ENCODE data around the gene SLC39A10.

SLC39A10 gene

DNA sequence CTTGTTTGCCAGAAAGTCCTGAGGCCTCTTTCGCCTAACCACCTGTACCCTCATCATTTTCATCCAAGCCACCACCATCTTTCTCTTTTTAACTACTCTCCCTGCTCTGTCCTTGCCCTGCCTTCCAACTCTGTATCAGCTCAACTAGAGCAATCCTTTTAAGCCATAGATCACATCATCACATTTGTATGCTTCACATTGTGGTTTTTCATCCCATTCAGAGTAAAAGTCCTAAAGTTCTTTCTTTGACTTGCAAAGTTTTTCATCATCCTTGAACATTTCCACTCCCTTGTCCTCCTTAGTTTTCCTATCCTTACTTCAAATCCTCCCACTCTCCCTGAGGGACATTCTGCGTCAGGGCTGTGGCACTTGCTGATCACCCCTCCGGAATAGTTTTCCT, 73.9 kb downstream of the SLC39A10 start:
- DNase-seq = no peak

DNA sequence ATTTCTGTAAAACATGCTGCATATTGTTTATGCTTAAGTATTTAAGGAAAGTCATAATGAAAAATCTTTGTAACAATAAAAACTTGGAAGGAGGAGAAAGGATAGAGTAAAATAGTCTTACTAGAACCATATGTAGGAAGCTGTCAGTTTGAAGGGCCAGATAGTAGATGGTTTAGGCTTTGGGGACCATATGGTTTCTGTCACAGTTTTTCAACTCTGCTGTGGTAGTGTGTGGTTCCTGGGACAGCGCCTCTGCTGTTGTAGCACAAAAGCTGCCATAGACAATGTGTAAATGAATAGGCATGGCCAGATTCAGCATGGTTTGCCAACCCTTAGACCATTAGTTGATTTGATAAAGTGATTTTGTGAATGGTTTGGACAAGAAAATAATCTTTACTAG, 75.5 kb downstream of the SLC39A10 start:
- no peak for DNase-seq

DNA sequence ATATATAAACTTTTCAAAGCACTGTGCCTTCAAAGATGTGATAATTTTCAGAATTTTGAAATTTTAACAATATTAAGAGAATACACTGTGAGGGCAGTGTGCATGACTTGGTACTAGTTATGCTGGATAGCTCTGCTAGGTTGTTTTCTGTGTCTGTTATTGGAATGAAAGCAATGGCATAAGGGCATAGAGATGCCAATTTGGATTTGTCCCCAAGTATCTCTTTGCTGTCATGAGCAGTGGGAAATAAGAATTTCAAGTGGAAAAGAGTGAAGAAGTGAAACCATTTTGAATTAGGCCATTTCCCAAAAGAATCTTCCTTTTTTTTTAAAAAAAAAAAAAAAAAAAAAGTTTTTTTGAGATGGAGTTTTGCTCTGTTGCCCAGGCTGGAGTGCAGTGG, 76.8 kb downstream of the SLC39A10 start:
- no peak for DNase-seq

DNA sequence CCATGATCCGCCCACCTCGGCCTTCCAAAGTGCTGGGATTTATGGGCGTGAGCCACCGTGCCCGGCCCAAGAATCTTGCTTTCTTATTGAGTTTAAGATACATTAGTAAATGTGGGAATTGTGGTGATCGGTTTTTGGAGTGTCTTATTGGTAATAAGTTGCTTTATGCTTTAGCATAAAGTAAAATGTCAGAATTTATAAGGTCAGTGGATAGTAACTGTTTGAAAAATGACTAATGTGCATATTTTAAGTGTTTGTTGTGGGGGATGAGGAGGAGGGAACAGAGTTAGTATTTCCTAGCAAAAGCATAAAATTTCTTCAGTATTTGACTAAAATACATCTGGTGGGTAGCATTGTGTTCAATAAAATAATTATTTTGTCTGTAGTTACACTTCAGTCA, 77.4 kb downstream of the SLC39A10 start:
- no peak for DNase-seq

DNA sequence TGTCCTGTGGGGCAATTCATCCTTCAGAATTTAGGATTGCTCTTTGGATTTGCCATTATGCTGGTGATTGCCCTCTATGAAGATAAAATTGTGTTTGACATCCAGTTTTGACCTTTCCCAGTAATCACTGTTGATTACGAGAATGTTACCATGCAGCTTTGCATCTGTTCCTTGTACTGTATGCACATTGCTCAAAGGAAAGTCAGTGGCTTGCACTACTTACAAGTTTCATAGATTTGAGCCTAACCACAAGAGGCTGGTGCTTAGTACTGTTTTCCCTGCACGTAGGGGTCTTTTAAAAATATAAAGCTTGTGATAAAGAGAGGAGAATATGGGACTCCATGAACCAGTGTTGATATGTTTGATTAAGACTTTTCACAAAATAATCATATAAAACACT, 77.9 kb downstream of the SLC39A10 start:
- no peak for DNase-seq

DNA sequence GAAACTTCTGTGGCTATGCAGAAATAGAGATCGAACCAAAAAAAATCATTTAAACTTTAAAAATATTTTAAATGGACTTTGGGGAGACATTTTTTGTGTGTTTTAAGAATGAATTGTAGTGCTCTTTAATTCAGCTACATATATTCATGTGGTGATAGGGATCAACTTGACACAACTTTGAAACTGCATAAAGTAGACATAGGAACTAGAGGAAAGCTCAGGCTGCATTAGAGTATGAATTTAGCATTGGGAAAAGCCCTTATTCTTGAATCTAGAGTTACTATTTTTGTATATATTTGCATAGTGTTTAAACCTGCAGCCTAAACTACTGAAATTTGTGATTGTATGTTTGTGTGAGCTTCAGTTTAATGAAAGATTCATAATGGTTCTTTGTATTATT, 78.3 kb downstream of the SLC39A10 start:
- DNase-seq = no peak

DNA sequence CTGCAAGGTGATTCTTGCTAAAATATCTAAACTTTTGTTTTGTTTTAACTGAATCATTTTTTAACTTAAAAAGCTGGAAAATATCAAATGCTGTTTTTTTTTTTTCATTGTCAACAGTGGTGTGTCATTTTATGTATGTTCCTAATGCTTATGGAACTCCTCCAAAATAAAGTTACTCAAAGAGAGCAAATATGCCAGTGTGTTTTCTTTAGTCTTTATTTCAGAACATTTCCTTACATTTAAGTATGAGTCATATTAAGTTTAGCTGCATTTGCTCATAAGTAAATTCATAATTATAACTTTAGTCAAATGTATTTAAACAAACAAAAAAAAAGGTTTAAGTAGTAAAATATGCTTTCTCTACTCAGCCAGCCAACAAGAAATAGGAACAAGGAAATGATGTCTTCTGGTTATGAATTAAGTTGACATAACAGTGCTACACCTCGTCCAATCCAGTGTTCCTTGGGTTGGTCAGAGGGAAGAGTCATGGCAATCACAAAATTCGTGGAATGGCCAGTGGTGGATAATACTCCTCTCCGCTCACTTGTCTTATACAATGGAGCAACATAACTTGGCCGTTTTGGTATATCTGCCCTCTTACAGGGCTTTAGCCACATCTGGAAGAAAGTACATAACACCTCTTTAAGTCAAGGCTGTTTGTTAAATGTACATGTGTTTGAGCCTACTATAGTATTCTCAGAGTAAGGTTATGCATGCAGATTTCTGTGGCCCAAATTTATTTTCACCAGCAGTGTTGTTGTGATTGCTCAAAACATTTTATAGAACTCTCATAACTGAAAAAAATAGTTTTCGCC, 80.7 kb downstream of the SLC39A10 start:
- DNase-seq = no peak

DNA sequence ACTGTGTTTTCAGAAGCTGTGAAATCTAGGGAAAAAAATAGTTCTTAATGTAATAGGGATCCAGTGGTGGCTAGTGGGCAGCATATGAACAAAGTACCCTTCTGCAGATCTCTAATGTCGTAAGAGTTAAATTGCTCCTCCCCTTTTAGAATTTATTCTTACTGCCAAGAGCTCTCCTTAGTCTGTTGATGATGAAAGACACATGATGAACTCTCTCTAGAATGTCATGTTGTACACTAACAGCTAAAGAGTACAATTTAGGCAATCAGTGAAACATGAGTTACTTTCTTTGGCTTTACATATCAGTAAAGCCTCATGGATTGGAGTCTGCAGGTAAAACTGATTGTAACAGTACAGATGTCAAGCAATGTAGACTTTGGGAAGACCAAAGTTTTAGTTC, 84.2 kb downstream of the SLC39A10 start:
- no peak for DNase-seq

DNA sequence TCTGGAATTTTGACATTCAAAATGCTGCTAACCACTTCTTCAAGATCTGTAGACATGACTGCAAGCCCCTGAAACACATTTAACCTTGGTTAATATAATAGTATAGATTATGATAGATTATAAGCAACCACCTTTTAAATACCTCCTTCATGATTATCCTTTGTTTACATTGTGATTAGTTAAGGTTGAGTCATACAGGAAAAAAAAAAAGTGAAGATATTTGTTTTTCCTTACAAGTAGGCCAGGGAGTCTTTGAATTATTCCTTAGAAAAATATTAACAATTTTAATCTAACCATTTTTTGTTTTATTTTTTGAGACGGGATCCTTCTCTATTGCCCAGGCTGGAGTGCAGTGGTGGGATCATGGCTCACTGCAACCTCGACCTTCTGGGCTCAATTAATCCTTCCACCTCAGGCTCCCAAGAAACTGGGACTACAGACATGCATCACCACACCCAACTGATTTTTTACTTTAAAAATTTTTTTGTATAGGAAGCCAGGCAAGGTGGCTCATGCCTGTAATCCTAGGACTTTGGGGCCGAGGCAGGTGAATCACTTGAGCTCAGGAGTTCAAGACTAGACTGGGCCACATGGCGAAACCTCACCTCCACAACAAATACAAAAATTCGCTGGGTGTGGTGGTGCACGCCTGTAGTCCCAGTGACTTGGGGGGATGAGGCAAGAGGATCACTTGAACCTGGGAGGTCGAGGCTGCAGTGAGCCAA, 99.4 kb downstream of the SLC39A10 start:
- no peak for DNase-seq

DNA sequence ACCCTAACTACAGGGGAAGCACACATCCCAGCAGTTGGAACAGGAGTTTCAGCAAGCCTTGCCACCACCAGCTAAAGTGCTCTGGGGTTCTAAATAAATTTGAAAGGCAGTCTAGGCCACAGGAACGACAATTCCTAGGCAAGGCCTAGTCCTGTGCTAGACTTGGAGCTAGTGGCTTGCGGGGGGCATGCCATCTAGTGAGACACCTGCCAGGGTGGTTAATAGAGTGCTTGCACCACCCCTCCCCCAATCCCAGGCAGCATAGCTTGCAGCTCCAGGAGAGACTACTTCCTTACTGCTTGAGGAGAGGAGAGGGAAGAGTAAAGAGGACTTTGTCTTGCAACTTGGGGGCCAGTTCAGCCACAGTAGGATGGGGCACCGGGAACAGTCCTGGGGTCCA, 101.8 kb downstream of the SLC39A10 start:
- DNase-seq = no peak

DNA sequence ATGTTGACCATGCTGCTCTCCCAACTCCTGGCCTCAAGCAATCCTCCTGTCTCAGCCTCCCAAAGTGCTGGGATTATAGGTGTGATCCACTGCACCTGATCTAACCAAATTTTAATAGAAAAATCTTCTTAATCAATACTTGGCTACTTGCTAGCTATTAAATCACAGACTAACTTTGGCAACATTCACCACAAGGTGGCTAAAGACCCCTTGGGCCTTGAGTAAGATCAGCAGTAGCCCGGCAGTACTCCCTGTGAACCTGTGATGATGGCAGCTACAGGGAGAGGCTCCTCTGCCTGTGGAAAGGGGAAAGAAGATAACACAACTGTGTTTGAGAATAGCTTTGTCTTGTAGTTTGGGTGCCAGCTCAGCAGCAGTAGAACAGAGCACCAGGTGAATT, 102.9 kb downstream of the SLC39A10 start:
- DNase-seq = no peak

DNA sequence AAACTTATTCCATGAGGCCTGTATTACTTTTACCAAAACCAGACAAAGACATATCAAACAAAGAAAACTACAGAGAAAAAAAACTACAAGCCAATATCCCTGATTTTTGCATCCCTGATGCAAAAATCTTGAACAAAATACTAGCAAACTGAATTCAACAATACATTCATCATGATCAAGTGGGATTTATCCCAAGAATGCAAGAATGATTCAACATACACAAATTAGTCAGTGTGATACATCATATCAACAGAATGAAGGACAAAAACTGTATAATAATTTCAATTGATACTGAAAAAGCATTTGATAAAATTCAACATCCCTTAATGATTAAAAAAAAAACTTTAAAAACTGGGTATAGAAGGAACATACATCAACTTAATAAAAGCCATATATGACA, 106.8 kb downstream of the SLC39A10 start:
- no peak for DNase-seq

DNA sequence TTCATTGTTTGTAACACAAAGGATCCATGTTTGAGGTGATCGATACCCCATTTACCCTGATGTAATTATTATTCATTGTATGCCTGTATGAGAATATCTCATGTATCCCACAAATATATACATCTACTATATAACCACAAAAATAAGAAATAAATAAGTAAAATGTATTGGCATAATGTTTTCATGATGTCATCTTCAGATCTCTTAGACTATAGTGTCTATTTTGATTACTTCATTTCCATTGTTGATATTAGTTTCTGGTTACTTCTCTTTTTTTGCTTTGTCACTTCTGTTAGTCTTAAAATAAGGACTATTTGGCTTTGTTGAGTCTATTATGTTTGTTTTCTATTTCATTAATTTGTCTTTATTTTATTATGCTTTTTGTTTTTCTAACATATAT, 109.7 kb downstream of the SLC39A10 start:
- no peak for DNase-seq

DNA sequence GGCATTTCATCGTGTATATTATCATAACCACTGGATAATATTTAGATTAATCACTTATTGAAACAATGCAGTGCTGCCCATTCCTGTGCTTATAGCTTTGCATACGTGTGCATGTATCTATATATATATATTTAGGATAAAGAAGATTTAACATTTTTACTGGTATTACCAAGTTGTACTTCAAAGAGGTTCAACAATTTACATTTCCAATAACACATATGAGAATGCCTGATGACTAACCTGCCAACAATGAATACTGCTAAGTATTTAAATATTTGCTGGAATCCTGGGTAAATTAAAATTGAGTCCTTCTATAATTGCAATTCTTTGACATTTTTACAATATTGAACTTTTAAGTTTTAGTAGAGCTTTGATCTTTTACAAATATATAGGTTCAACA, 111.4 kb downstream of the SLC39A10 start:
- DNase-seq = no peak

DNA sequence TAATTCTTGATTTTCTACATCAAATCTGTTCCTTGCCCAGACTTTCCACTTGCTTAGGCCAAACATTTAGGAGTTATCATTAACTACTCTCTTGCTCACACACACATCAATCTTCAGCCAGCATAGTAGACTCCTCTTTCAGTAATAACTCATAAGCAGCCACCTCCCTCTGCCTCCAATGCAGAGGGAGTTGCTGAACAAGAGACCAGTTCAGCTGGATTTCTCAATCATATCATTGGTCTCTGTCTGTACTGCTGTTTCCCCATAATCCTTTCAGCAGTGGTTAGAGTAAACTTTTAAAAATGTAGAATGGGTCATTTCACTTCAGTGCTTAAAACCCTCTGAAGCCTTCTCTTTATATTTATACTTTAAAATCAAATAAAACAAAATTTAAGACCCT, 112.9 kb downstream of the SLC39A10 start:
- DNase-seq = no peak

DNA sequence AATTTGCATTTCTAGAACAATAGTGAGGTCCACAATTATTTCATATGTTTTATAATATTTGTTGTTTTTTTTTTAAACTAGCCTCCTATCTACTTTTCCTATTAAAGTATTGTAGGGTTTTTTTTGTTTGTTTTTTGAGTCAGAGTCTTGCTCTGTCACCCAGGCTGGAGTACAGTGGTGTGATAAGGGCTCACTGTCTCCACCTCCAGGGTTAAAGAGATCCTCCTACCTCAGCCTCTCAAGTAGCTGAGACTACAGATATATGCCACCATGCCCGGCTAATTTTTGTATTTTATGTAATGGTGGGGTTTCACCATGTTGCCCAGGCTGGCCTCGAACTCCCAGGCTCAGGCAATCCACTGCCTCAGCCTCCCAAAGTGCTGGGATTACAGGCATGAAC, 122.5 kb downstream of the SLC39A10 start:
- no peak for DNase-seq

DNA sequence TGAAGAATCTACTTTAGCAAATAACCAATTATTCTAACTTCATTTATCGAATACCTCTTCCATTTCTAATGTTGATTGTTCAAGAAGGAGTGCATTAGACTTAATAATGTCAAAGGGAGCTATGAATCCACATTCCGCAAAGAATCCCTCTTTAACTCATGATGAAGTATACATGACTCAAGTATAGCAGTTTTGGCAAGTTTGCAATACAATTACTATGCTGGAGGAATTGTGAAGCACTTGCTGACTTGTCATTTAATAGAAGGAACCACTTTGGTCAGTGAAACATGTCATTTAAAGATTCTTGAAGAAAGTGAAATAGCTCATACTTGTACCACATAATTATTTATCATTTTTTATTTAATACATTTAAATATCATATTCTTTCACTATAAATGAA, 125.1 kb downstream of the SLC39A10 start:
- no peak for DNase-seq
